Body of pancreas (tissue), 4 donors: ENCODE results near the gene TTC36.
"Not testable (repeated sequence)": the region's sequence is repeated elsewhere in the genome, so short reads cannot be mapped to it uniquely, and the experiment has no call there.

Experiments
- POLR2A ChIP-seq, 3 donors: fragments of 450-650 bp; IDR thresholded peaks; one replicate each; pipeline ENCODE4 v1.6.1; 2016; ENCODE audit warnings: antibody characterized with exemption in 3 of 3, mild to moderate bottlenecking in 2 of 3
- TF ChIP-seq, protein P1 (sequence below), 7 experiments: fragments of 450-650 bp in 4 of 7; fragments of 200-600 bp in 3 of 7; sonication (generic) in 3 of 7; IDR thresholded peaks; one replicate each; pipeline ENCODE4 v1.5.1; 2016 to 2019; ENCODE audit warnings: antibody characterized with exemption in 7 of 7

DNA sequence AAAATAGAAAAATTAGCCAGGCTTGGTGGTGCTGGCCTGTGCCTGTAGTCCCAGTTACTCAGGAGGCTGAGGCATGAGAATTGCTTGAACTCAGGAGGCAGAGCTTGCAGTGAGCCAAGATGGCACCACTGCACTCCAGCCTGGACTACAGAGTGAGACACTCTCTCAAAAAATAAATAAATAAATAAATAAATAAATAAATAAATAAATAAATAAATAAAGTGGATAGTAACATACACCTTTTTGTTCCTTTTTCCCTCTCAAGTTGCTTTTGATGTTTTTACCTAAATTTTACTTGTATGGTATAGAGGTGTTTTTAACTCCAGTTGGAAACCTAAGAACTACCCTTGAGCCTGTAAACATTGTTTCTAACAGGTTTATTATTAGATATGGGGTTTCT lies 50.7 kb downstream of the TTC36 start:
- not testable (repeated sequence) for TF ChIP-seq POLR2A (IDR thresholded peaks at IDR 0.05)
- TF ChIP-seq, protein P1, sequence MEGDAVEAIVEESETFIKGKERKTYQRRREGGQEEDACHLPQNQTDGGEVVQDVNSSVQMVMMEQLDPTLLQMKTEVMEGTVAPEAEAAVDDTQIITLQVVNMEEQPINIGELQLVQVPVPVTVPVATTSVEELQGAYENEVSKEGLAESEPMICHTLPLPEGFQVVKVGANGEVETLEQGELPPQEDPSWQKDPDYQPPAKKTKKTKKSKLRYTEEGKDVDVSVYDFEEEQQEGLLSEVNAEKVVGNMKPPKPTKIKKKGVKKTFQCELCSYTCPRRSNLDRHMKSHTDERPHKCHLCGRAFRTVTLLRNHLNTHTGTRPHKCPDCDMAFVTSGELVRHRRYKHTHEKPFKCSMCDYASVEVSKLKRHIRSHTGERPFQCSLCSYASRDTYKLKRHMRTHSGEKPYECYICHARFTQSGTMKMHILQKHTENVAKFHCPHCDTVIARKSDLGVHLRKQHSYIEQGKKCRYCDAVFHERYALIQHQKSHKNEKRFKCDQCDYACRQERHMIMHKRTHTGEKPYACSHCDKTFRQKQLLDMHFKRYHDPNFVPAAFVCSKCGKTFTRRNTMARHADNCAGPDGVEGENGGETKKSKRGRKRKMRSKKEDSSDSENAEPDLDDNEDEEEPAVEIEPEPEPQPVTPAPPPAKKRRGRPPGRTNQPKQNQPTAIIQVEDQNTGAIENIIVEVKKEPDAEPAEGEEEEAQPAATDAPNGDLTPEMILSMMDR (IDR thresholded peaks at IDR 0.05), result not testable (repeated sequence)
